ENCODE measurements around the gene HRH3.

DNA sequence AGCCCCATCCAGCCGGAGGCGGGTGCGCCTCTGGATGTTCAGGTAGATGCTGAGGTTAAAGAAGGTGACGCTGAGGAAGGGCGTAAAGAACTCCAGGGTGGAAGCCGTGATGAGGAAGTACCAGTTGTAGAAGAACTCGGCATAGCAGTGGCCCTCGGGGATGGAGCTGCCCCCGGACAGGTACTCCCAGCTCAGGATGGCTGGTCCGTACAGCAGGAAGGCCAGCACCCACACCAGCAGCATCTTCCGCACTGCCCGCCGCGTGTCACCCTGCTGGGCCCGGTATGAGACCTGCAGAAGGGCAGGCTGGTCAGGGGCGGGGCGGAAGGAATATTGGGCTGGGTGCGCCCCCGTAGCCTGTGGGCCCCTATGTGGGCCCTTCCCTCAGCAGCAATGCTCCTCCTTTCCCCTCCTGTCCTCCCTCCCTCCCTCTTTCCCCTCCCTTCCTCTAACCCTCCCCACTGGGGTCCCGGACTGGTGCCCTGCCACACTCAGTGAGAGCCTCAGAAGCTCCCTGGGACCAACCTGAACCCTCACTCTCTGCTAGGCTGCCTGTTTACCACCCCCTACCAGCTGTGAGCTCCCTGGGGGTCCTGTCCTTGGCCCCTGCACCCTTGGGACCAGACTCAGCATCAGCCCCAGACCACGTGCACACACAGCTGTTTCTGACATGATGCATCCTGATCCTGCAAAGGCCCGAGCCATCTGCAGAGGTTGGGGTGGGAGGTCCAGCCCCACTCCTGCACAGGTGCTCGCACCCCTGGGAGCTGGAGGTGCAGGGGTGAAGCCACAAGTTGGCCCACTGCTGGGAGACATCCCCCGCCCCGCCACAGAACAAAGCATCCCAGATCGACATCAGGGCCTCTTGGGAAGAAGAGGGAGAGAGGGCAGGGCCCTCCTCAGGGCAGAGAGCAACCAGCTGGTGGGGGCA, 3.2 kb downstream of the HRH3 start:
- TF ChIP-seq, protein P1, sequence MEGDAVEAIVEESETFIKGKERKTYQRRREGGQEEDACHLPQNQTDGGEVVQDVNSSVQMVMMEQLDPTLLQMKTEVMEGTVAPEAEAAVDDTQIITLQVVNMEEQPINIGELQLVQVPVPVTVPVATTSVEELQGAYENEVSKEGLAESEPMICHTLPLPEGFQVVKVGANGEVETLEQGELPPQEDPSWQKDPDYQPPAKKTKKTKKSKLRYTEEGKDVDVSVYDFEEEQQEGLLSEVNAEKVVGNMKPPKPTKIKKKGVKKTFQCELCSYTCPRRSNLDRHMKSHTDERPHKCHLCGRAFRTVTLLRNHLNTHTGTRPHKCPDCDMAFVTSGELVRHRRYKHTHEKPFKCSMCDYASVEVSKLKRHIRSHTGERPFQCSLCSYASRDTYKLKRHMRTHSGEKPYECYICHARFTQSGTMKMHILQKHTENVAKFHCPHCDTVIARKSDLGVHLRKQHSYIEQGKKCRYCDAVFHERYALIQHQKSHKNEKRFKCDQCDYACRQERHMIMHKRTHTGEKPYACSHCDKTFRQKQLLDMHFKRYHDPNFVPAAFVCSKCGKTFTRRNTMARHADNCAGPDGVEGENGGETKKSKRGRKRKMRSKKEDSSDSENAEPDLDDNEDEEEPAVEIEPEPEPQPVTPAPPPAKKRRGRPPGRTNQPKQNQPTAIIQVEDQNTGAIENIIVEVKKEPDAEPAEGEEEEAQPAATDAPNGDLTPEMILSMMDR (conservative IDR thresholded peaks at IDR 0.05 in 1 of 2, IDR thresholded peaks at IDR 0.05 in 1 of 2; ENCODE audit: extremely low read depth in 1 of 2, insufficient read depth in 1 of 2, low read depth in 1 of 2, low read length in 2 of 2), result no peak
- TF ChIP-seq EZH2 (IDR thresholded peaks at IDR 0.05; ENCODE audit: borderline replicate concordance, low read length), result no peak
